ENCODE data around the gene PSEN1.

PSEN1 gene

GRCh38 chr14:73125169-73125588, 11.1 kb upstream of the PSEN1 start:
- H3K9me2 ChIP-seq (replicated peaks; ENCODE audit: control insufficient read depth, low read length), result no peaks in the 10 kb centered on the region
- H3K36me3 ChIP-seq (ENCODE audit: control insufficient read depth, low read length), result peaks cover 44% of the 10 kb centered on the region
- no peak overlapping the region for H3K4me2 ChIP-seq (ENCODE audit: low read length)
- H3K4me3 ChIP-seq (ENCODE audit: low read length), result no peak overlapping the region
- no peaks in the 10 kb centered on the region for H3K79me2 ChIP-seq (ENCODE audit: control insufficient read depth, low read length)
- H3K4me1 ChIP-seq (ENCODE audit: control insufficient read depth, low read length), result no peaks in the 10 kb centered on the region
- H3K9me3 ChIP-seq (ENCODE audit: control insufficient read depth, insufficient read depth, low read length), result no peaks in the 10 kb centered on the region
- no peaks in the 10 kb centered on the region for H3K27me3 ChIP-seq (ENCODE audit: control insufficient read depth, low read length)
- no peaks in the 10 kb centered on the region for H4K20me1 ChIP-seq (ENCODE audit: control insufficient read depth, insufficient read depth, low read depth, low read length)
- H3F3A ChIP-seq (ENCODE audit: control insufficient read depth, insufficient read depth), result peaks cover 27% of the 10 kb centered on the region; the same call in 1 of the 2 replicates
- TF ChIP-seq CTCF (IDR thresholded peaks at IDR 0.05; ENCODE audit: low read depth, low read length, poor library complexity, severe bottlenecking), result no peak
- no peak for TF ChIP-seq EZH2phosphoT487 (IDR thresholded peaks at IDR 0.05; ENCODE audit: borderline replicate concordance, low read length)
- H3K27ac ChIP-seq (ENCODE audit: low read depth, low read length), result no peak overlapping the region

GRCh38 chr14:73125746-73126145, 10.6 kb upstream of the PSEN1 start:
- Histone ChIP-seq H3K4me2 (ENCODE audit: low read length) (no peak overlapping the region), H3K4me1 (ENCODE audit: control insufficient read depth, low read length) (no peaks in the 10 kb centered on the region), H4K20me1 (ENCODE audit: control insufficient read depth, insufficient read depth, low read depth, low read length) (no peaks in the 10 kb centered on the region), H3K4me3 (ENCODE audit: low read length) (no peak overlapping the region), H3K9me2 (replicated peaks; ENCODE audit: control insufficient read depth, low read length) (no peaks in the 10 kb centered on the region), H3K36me3 (ENCODE audit: control insufficient read depth, low read length) (peaks cover 39% of the 10 kb centered on the region), H3K27me3 (ENCODE audit: control insufficient read depth, low read length) (no peaks in the 10 kb centered on the region), H3K79me2 (ENCODE audit: control insufficient read depth, low read length) (no peaks in the 10 kb centered on the region), H3K9me3 (ENCODE audit: control insufficient read depth, insufficient read depth, low read length) (no peaks in the 10 kb centered on the region), H3K27ac (ENCODE audit: low read depth, low read length) (no peak overlapping the region), H3F3A (ENCODE audit: control insufficient read depth, insufficient read depth) (peaks cover 27% of the 10 kb centered on the region; the same call in 1 of the 2 replicates)
- TF ChIP-seq CTCF (IDR thresholded peaks at IDR 0.05; ENCODE audit: low read depth, low read length, poor library complexity, severe bottlenecking) (no peak), EZH2phosphoT487 (IDR thresholded peaks at IDR 0.05; ENCODE audit: borderline replicate concordance, low read length) (no peak)

GRCh38 chr14:73133795-73134194, 2.5 kb upstream of the PSEN1 start:
- H3K27ac ChIP-seq (ENCODE audit: low read depth, low read length), result no peak overlapping the region
- H4K20me1 ChIP-seq (ENCODE audit: control insufficient read depth, insufficient read depth, low read depth, low read length), result no peaks in the 10 kb centered on the region
- H3K9me2 ChIP-seq (replicated peaks; ENCODE audit: control insufficient read depth, low read length), result no peaks in the 10 kb centered on the region

More at GRCh38 chr14:73133795-73134194, 2.5 kb upstream of the PSEN1 start:
- H3K4me3 ChIP-seq (ENCODE audit: low read length), result no peak overlapping the region
- H3K27me3 ChIP-seq (ENCODE audit: control insufficient read depth, low read length), result no peaks in the 10 kb centered on the region
- peaks cover 6% of the 10 kb centered on the region; the same call in 1 of the 2 replicates for H3F3A ChIP-seq (ENCODE audit: control insufficient read depth, insufficient read depth)
- H3K79me2 ChIP-seq (ENCODE audit: control insufficient read depth, low read length), result peaks cover 19% of the 10 kb centered on the region
- H3K4me1 ChIP-seq (ENCODE audit: control insufficient read depth, low read length), result peaks cover 14% of the 10 kb centered on the region
- H3K4me2 ChIP-seq (ENCODE audit: low read length), result no peak overlapping the region
- H3K36me3 ChIP-seq (ENCODE audit: control insufficient read depth, low read length), result no peaks in the 10 kb centered on the region; the same call in 1 of the 2 replicates
- H3K9me3 ChIP-seq (ENCODE audit: control insufficient read depth, insufficient read depth, low read length), result no peaks in the 10 kb centered on the region
- no peak for TF ChIP-seq EZH2phosphoT487 (IDR thresholded peaks at IDR 0.05; ENCODE audit: borderline replicate concordance, low read length)
- TF ChIP-seq CTCF (IDR thresholded peaks at IDR 0.05; ENCODE audit: low read depth, low read length, poor library complexity, severe bottlenecking), result no peak
